Effector memory CD8-positive, alpha-beta T cell (primary cell): ENCODE measurements around the gene HSPD1.
A peak's percentile ranks its signal among the peaks of the same experiment; 100 is the strongest.
"Not testable (repeated sequence)": the region's sequence is repeated elsewhere in the genome, so short reads cannot be mapped to it uniquely, and the experiment has no call there.

Experiments
- ATAC-seq: fragments of 150-1000 bp; cut with Tn5 transposase; replicated peaks from 2 replicates; pipeline ENCODE4 v1.10.0; 2021; ENCODE audit warnings: mild to moderate bottlenecking, moderate library complexity
- DNase-seq, 3 experiments: peaks; one replicate each; pipeline ENCODE4 v3.0.0; 2021
- H3K27ac Mint-ChIP-seq, 2 donors: one replicate each; pipeline ENCODE4 v1.8.0; 2022; ENCODE audit warnings: mild to moderate bottlenecking in 2 of 2, mixed read lengths in 2 of 2, moderate library complexity in 2 of 2
- H3K27me3 Mint-ChIP-seq, 2 donors: one replicate each; pipeline ENCODE4 v1.8.0; 2022; ENCODE audit warnings: mixed read lengths in 2 of 2
- H3K36me3 Mint-ChIP-seq: one replicate; pipeline ENCODE4 v1.8.0; 2022; ENCODE audit warnings: mild to moderate bottlenecking, moderate library complexity, mixed read lengths; ENCODE audit not compliant: insufficient read depth
- H3K4me1 Mint-ChIP-seq, 2 donors: one replicate each; pipeline ENCODE4 v1.8.0; 2022; ENCODE audit warnings: low read depth in 2 of 2, mixed read lengths in 2 of 2
- H3K4me3 Mint-ChIP-seq, 2 donors: one replicate each; pipeline ENCODE4 v1.8.0; 2022; ENCODE audit warnings: mild to moderate bottlenecking in 2 of 2, mixed read lengths in 2 of 2, moderate library complexity in 2 of 2
- H3K9me3 Mint-ChIP-seq, 2 donors: one replicate each; pipeline ENCODE4 v1.8.0; 2022; ENCODE audit warnings: mixed read lengths in 2 of 2

HSPD1 gene

GRCh38 chr2:197480165-197481036 lies 19.2 kb downstream of the HSPD1 start:
- peaks cover 0 to 4% of the 10 kb centered on the region in 2 donors for H3K4me1 Mint-ChIP-seq
- peaks cover 51% of the 10 kb centered on the region for H3K36me3 Mint-ChIP-seq
- DNase-seq (no peak), ATAC-seq (no peak)
- peak overlapping the region in 1 of 2 donors; percentile 67 for H3K27ac Mint-ChIP-seq
- H3K27me3 Mint-ChIP-seq = no peaks in the 10 kb centered on the region
- H3K9me3 Mint-ChIP-seq = no peaks in the 10 kb centered on the region
- no peak overlapping the region for H3K4me3 Mint-ChIP-seq

- Mint-ChIP-seq H3K4me3 (no peak overlapping the region), H3K27ac (peak overlapping the region; percentile 10 to 61), H3K9me3 (no peaks in the 10 kb centered on the region), H3K4me1 (peaks cover 0 to 4% of the 10 kb centered on the region in 2 donors), H3K36me3 (peaks cover 73% of the 10 kb centered on the region), H3K27me3 (no peaks in the 10 kb centered on the region)
- DNase-seq = no peak
- no peak for ATAC-seq
These were observed 21.8 kb downstream of the HSPD1 start for GRCh38 chr2:197477797-197478196.

GRCh38 chr2:197472166-197472565 lies 27.5 kb downstream of the HSPD1 start:
- Mint-ChIP-seq H3K36me3 (peaks cover 94% of the 10 kb centered on the region), H3K4me3 (no peak overlapping the region), H3K4me1 (no peaks in the 10 kb centered on the region), H3K27me3 (no peaks in the 10 kb centered on the region), H3K9me3 (no peaks in the 10 kb centered on the region), H3K27ac (no peak overlapping the region)
- ATAC-seq (no peak), DNase-seq (no peak)

- peak overlapping the region in 1 of 2 donors; percentile 35 for H3K27ac Mint-ChIP-seq
- H3K9me3 Mint-ChIP-seq = no peaks in the 10 kb centered on the region
- H3K27me3 Mint-ChIP-seq = no peaks in the 10 kb centered on the region
- DNase-seq = no peak
- no peak overlapping the region for H3K4me3 Mint-ChIP-seq
- H3K4me1 Mint-ChIP-seq = peaks cover 7 to 15% of the 10 kb centered on the region in 2 donors
- no peak for ATAC-seq
- H3K36me3 Mint-ChIP-seq = peaks cover 84% of the 10 kb centered on the region
These were observed 35.5 kb downstream of the HSPD1 start for GRCh38 chr2:197464175-197464574.

DNA sequence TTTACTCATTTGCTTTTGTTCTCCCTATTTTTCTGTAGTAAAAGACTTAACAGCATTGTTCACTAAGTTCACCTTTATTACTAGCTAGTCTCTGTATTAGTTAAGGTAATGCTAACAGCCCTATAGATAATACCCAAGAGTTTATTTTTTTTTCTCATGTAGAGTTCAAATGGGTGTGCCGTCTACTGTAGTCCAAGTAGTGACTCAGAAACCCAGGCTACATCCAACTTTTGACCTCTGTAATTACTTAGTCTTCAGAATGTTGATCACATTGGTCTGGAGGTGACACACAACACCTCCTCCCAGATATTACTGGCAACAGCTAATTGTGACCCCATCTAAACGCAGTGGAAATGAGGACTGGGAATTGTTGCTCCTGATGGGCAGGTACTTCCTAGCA lies 38.6 kb downstream of the HSPD1 start:
- Mint-ChIP-seq H3K4me1 (peaks cover 18 to 41% of the 10 kb centered on the region in 2 donors), H3K36me3 (peaks cover 68% of the 10 kb centered on the region), H3K27ac (peak overlapping the region in 1 of 2 donors; percentile 23)

DNA sequence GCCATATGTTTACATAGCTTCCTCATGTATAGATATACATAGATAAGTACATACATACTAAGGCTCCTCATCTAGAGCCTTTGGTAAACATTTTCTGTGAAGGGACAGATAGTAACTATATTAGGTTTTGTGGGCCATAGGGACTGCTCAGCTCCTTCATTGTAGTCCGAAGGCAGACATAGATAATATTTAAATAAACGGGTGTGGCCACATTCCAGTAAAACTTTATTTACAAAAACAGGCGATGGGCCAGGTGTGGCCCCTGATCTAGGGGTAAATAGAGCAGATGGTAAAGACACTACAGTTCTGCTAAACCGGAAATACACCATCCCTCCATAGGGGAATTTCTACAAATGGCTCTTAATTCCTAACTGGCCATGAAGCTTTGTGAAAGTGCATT lies 39.0 kb downstream of the HSPD1 start:
- DNase-seq (no peak), ATAC-seq (no peak)
- no peaks in the 10 kb centered on the region for H3K27me3 Mint-ChIP-seq
- H3K9me3 Mint-ChIP-seq = no peaks in the 10 kb centered on the region
- H3K4me3 Mint-ChIP-seq = no peak overlapping the region
- H3K27ac Mint-ChIP-seq = peak overlapping the region; percentile 23 to 60
- peaks cover 20 to 41% of the 10 kb centered on the region in 2 donors for H3K4me1 Mint-ChIP-seq
- peaks cover 67% of the 10 kb centered on the region for H3K36me3 Mint-ChIP-seq

More for the DNA sequence above, 38.6 kb downstream of the HSPD1 start:
- no peaks in the 10 kb centered on the region for H3K9me3 Mint-ChIP-seq
- DNase-seq = no peak
- H3K4me3 Mint-ChIP-seq = no peak overlapping the region
- no peaks in the 10 kb centered on the region for H3K27me3 Mint-ChIP-seq
- no peak for ATAC-seq

DNA sequence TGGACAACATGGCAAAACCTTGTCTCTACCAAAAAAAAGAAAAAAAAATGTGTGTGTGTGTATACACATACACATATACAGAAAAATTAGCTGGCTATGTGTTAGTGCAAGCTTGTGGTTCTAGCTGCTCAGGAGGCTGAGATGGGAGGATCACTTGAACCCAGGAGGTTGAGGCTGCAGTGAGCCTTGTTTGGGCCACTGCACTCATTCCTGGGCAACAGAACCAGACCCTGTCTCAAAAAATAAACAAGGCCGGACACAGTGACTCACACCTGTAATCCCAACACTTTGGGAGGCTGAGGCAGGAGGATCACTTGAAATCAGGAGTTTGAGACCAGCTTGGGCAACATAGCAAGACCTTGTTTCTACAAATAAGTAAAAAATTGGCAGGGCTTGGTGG lies 44.2 kb downstream of the HSPD1 start:
- no peaks in the 10 kb centered on the region for H3K9me3 Mint-ChIP-seq
- H3K27me3 Mint-ChIP-seq = no peaks in the 10 kb centered on the region
- H3K4me1 Mint-ChIP-seq = peaks cover 36 to 69% of the 10 kb centered on the region in 2 donors
- ATAC-seq (no peak), DNase-seq (no peak)
- H3K27ac Mint-ChIP-seq = peak overlapping the region; percentile 62 to 68
- peak overlapping the region in 1 of 2 donors; percentile 99 for H3K4me3 Mint-ChIP-seq
- H3K36me3 Mint-ChIP-seq = peaks cover 49% of the 10 kb centered on the region

DNA sequence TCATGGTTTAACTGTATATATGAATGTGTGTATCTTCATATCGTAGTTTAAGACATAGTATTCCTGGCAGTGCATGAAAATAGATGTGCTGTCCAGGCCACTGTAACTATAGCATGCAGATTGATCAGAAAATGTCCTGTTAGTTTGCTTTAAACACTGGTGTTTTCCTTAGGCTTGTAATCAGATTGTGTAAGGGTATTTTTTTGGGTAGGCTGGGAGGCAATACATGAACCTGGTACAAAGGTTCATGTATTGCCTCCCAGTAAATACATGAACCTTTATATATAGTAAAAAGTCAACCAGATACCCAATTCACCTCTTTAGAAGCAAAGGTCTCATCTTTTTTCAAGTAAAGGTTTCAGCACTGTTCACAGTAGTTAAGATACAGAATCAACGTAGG lies 44.7 kb downstream of the HSPD1 start:
- H3K4me3 Mint-ChIP-seq = peak overlapping the region; percentile 87 to 99
- no peaks in the 10 kb centered on the region for H3K27me3 Mint-ChIP-seq

GRCh38 chr2:197453914-197454398 lies 45.7 kb downstream of the HSPD1 start:
- Mint-ChIP-seq H3K36me3 (peaks cover 37% of the 10 kb centered on the region), H3K27me3 (no peaks in the 10 kb centered on the region), H3K27ac (peak overlapping the region; percentile 98 to 100), H3K4me3 (peak overlapping the region; percentile 87 to 99), H3K4me1 (peaks cover 31 to 56% of the 10 kb centered on the region in 2 donors), H3K9me3 (no peaks in the 10 kb centered on the region)
- ATAC-seq (no peak), DNase-seq (peak in 1 of 3 experiments; percentile 5)

More for the DNA sequence above, 44.7 kb downstream of the HSPD1 start:
- ATAC-seq (no peak), DNase-seq (no peak)
- peaks cover 45% of the 10 kb centered on the region for H3K36me3 Mint-ChIP-seq
- peaks cover 36 to 66% of the 10 kb centered on the region in 2 donors for H3K4me1 Mint-ChIP-seq
- H3K27ac Mint-ChIP-seq = peak overlapping the region; percentile 68 to 100
- no peaks in the 10 kb centered on the region for H3K9me3 Mint-ChIP-seq

- ATAC-seq (peak; percentile 84), DNase-seq (peak; percentile 94 to 97 (median 96))
- Mint-ChIP-seq H3K27ac (peak within 1 kb of the TSS; percentile 98 to 100), H3K4me1 (peaks cover 29 to 50% of the 10 kb centered on the region in 2 donors), H3K36me3 (peaks cover 37% of the 10 kb centered on the region), H3K9me3 (no peaks in the 10 kb centered on the region), H3K27me3 (no peaks in the 10 kb centered on the region), H3K4me3 (peak within 1 kb of the TSS; percentile 87 to 99)
These were observed 46.3 kb downstream of the HSPD1 start, which contains the start of gene COQ10B for GRCh38 chr2:197453123-197453913. Gene COQ10B (plus strand): TSS chr2:197453552. CDS start chr2:197453561, 9 bp downstream.

GRCh38 chr2:197452754-197453122 lies 46.9 kb downstream of the HSPD1 start:
- ATAC-seq (no peak), DNase-seq (no peak)
- peak overlapping the region; percentile 98 to 100 for H3K27ac Mint-ChIP-seq
- peaks cover 34% of the 10 kb centered on the region for H3K36me3 Mint-ChIP-seq
- H3K4me3 Mint-ChIP-seq = peak overlapping the region; percentile 87 to 99
- H3K9me3 Mint-ChIP-seq = no peaks in the 10 kb centered on the region
- peaks cover 25 to 44% of the 10 kb centered on the region in 2 donors for H3K4me1 Mint-ChIP-seq
- no peaks in the 10 kb centered on the region for H3K27me3 Mint-ChIP-seq

- not testable (repeated sequence) for H3K9me3 Mint-ChIP-seq, ATAC-seq, H3K27me3 Mint-ChIP-seq, H3K27ac Mint-ChIP-seq, DNase-seq, H3K4me3 Mint-ChIP-seq
- peaks cover 28% of the 10 kb centered on the region for H3K36me3 Mint-ChIP-seq
- H3K4me1 Mint-ChIP-seq = peaks cover 19 to 29% of the 10 kb centered on the region in 2 donors
These were observed 48.7 kb downstream of the HSPD1 start for GRCh38 chr2:197450935-197451358.

DNA sequence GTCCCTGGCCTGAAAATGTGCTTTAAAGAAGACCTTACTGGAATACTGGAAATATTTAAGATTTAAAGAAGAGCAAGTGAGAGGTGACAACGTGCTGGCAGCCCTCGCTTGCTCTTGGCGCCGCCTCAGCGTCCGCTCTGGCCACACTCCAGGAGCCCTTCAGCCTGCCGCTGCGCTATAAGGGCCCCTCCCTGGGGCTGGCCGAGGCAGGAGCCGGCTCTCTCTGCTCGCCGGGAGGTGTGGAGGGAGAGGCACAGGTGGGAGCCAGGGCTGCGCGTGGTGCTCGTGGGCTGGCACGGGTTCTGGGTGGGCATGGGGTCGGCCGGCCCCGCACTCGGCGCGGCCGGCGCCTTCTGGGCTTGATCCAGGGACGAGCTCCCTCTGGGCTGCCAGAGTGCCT lies 49.2 kb downstream of the HSPD1 start:
- Mint-ChIP-seq H3K36me3 (peaks cover 23% of the 10 kb centered on the region), H3K9me3 (no peaks in the 10 kb centered on the region), H3K4me3 (no peak overlapping the region), H3K4me1 (peaks cover 15 to 26% of the 10 kb centered on the region in 2 donors), H3K27ac (no peak overlapping the region), H3K27me3 (no peaks in the 10 kb centered on the region)
- no peak for ATAC-seq
- no peak for DNase-seq
